Panc1 (cell line): ENCODE data around the gene ARID5B.

Experiments used
- POLR2AphosphoS5 ChIP-seq: IDR thresholded peaks from 2 replicates; pipeline ENCODE4 v1.6.1; 2012; ENCODE audit warnings: mild to moderate bottlenecking, low read depth, low read length, moderate library complexity
- TF ChIP-seq, protein P1 (sequence below): fragments of 450-650 bp; IDR thresholded peaks from 2 replicates; pipeline ENCODE4 v1.5.1; 2017; ENCODE audit warnings: mild to moderate bottlenecking

DNA sequence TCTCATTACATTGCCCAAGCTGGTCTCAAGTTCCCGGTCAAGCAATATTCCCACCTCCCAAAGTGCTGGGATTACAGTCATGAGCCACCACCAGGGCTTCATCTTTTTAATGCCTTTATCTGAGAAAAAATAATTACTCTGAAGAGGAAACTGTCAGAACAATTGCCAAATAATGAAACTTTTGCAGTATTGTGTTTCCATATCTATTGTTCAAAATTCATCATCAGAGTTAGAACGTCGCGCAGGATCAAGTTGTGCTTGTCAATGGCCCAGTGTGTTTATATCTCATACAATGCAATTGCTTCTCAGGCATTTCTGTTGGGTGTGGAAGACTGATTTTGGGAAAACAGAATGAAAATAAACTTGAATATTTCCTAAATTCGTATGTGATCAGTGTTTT, 143.1 kb downstream of the ARID5B start:
- TF ChIP-seq, protein P1, sequence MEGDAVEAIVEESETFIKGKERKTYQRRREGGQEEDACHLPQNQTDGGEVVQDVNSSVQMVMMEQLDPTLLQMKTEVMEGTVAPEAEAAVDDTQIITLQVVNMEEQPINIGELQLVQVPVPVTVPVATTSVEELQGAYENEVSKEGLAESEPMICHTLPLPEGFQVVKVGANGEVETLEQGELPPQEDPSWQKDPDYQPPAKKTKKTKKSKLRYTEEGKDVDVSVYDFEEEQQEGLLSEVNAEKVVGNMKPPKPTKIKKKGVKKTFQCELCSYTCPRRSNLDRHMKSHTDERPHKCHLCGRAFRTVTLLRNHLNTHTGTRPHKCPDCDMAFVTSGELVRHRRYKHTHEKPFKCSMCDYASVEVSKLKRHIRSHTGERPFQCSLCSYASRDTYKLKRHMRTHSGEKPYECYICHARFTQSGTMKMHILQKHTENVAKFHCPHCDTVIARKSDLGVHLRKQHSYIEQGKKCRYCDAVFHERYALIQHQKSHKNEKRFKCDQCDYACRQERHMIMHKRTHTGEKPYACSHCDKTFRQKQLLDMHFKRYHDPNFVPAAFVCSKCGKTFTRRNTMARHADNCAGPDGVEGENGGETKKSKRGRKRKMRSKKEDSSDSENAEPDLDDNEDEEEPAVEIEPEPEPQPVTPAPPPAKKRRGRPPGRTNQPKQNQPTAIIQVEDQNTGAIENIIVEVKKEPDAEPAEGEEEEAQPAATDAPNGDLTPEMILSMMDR, result no peak
- no peak for TF ChIP-seq POLR2AphosphoS5
